ENCODE results near the gene BMX. TPM values are rescaled to one million over a fixed set of nuclear protein-coding genes. Genes with fewer than 3 reads are reported as not detected.

BMX gene
- total and polyA plus RNA-seq, 2 experiments from 2014 or later: not detected

DNA sequence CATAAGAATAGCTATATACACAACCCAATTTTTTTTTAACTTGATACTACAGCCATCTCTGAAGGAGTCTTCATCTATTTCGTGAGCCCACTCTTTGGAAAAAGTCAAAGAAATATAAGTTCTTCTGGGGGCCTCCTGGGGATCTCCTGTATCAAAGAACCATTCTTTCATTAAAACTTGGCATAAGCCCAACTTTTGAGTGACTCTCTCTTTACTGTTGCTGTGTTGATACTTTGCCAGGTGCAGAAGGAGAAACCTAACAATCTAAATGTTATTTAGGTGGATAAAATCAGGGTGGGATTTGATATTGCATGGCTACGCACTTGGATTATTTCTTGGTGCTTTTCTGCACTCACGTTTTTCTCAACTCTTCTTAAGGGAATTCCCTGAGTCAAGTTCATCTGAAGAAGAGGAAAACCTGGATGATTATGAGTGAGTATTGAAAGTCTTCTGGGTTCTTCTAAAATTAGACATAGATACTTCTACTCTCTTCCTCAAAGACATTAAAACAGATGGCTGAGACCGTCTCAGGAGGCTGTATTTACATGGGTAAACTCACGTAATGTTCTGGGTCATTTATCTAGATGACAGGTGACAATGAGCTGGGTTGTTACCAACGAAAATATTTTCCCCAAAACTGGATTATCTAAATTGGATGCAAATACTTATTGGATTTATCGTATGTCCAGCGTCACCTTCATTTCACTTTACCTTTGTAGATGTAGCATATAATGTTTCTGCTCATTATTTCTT is 25.2 kb downstream of the BMX start:
- no peak for DNase-seq
- Histone ChIP-seq H3K4me1 (ENCODE audit: insufficient read depth) (no peaks in the 10 kb centered on the region), H3K9me3 (ENCODE audit: low read depth) (no peaks in the 10 kb centered on the region), H3K9me2 (ENCODE audit: insufficient read depth) (no peaks in the 10 kb centered on the region), H3K4me2 (ENCODE audit: unreplicated experiment) (no peak overlapping the region), H3K79me2 (ENCODE audit: insufficient read depth) (no peaks in the 10 kb centered on the region), H3K27ac (no peak overlapping the region), H3F3A (ENCODE audit: insufficient read depth) (no peaks in the 10 kb centered on the region), H4K20me1 (ENCODE audit: insufficient read depth) (no peaks in the 10 kb centered on the region), H3K4me3 (no peak overlapping the region), H2AFZ (no peak overlapping the region), H3K9ac (no peak overlapping the region), H3K27me3 (replicated peaks; ENCODE audit: insufficient read depth) (no peaks in the 10 kb centered on the region), H3K36me3 (ENCODE audit: low read depth) (no peaks in the 10 kb centered on the region)
- in situ Hi-C loops (cut with MboI): no loop called here
- no peak for TF ChIP-seq EZH2 (IDR thresholded peaks at IDR 0.05; ENCODE audit: insufficient read depth, poor library complexity, severe bottlenecking)
- no peak for TF ChIP-seq EZH2phosphoT487 (IDR thresholded peaks at IDR 0.05; ENCODE audit: insufficient read depth, low read depth)
- 37 to 48% methylated on average over 8 of the region's 8 CpGs for WGBS, 2 experiments (ENCODE audit: low coverage in 1 of 2, low lambda C conversion rate in 2 of 2, missing lambda C conversion rate in 2 of 2)

DNA sequence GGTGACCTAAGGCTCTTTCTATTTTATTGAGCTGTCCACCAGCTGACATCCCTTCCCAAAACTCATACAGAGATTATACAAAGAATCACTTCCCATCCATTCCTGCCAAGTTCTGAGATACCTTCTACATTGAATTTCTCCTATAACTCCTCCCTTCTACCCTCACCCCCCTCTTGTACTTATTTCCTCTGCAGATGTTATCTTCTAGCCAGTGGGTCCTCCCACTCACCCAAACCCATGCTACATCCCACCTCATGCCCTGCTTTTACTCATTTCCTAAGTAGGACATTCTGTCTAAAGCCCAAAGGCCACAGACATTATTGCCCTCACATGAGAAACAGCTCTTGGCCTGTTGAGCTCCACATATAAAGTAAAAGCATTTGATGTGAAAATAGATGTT is 28.6 kb downstream of the BMX start:
- in situ Hi-C loops (cut with MboI): no loop called here
- no peaks in the 10 kb centered on the region for H3K36me3 ChIP-seq (ENCODE audit: low read depth)
- no peaks in the 10 kb centered on the region for H3K79me2 ChIP-seq (ENCODE audit: insufficient read depth)
- H3K4me2 ChIP-seq (ENCODE audit: unreplicated experiment): no peak overlapping the region
- H3K9ac ChIP-seq: no peak overlapping the region
- H2AFZ ChIP-seq: no peak overlapping the region
- no peaks in the 10 kb centered on the region for H3F3A ChIP-seq (ENCODE audit: insufficient read depth)
- H3K9me2 ChIP-seq (ENCODE audit: insufficient read depth): no peaks in the 10 kb centered on the region
- TF ChIP-seq EZH2 (IDR thresholded peaks at IDR 0.05; ENCODE audit: insufficient read depth, poor library complexity, severe bottlenecking): no peak
- TF ChIP-seq EZH2phosphoT487 (IDR thresholded peaks at IDR 0.05; ENCODE audit: insufficient read depth, low read depth): no peak
- H3K27ac ChIP-seq: no peak overlapping the region
- H3K27me3 ChIP-seq (replicated peaks; ENCODE audit: insufficient read depth): no peaks in the 10 kb centered on the region
- no peak for DNase-seq
- no peaks in the 10 kb centered on the region for H4K20me1 ChIP-seq (ENCODE audit: insufficient read depth)
- no peak overlapping the region for H3K4me3 ChIP-seq
- H3K9me3 ChIP-seq (ENCODE audit: low read depth): no peaks in the 10 kb centered on the region
- no peaks in the 10 kb centered on the region for H3K4me1 ChIP-seq (ENCODE audit: insufficient read depth)

DNA sequence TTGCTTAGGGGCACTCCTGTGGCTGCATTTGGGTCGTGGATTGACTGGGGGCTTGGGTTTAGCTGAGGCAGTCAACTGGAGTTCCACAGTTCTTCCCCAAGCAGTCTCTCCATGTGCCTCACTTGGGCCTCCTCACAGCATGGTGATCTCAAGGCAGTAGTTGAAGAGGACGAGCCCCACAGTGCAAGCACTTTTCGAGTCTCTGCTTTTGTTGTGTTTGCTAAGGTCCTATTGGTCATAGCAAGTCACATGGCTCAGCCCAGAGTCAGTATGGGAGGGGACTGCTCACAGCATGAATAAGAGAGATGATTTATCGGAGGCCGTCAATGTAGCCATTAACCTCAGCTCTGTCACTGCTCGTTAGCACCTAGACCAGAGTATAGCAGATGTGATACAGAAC is 29.7 kb downstream of the BMX start:
- H3K4me1 ChIP-seq (ENCODE audit: insufficient read depth): no peaks in the 10 kb centered on the region
- in situ Hi-C loops (cut with MboI): no loop called here

DNA sequence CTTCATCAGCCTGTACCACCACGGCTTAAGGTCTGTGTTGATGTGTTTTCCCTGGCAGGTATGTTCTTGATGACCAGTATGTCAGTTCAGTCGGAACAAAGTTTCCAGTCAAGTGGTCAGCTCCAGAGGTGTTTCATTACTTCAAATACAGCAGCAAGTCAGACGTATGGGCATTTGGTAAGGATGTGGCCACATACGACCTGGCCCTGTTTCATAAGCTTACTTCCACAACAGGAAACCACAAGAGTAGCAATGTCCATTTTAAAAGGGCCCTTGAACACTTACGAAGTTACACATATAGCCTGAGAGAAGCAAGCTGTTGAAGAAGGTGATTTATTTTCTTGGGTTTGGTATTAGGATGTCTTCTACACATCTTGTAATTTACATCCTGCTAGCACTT is 46.1 kb downstream of the BMX start:
- in situ Hi-C loops (cut with MboI): no loop called here
- 41 to 43% methylated on average over 5 of the region's 5 CpGs for WGBS, 2 experiments (ENCODE audit: low coverage in 1 of 2, low lambda C conversion rate in 2 of 2, missing lambda C conversion rate in 2 of 2)
- Histone ChIP-seq H3K4me3 (no peak overlapping the region), H3K79me2 (ENCODE audit: insufficient read depth) (no peaks in the 10 kb centered on the region), H3K4me2 (ENCODE audit: unreplicated experiment) (no peak overlapping the region), H4K20me1 (ENCODE audit: insufficient read depth) (no peaks in the 10 kb centered on the region), H3K9me3 (ENCODE audit: low read depth) (no peaks in the 10 kb centered on the region), H3K9me2 (ENCODE audit: insufficient read depth) (no peaks in the 10 kb centered on the region), H3K9ac (no peak overlapping the region), H3K4me1 (ENCODE audit: insufficient read depth) (no peaks in the 10 kb centered on the region), H3K27ac (no peak overlapping the region), H2AFZ (no peak overlapping the region), H3K27me3 (replicated peaks; ENCODE audit: insufficient read depth) (no peaks in the 10 kb centered on the region), H3F3A (ENCODE audit: insufficient read depth) (no peaks in the 10 kb centered on the region), H3K36me3 (ENCODE audit: low read depth) (no peaks in the 10 kb centered on the region)
- DNase-seq: no peak
- TF ChIP-seq EZH2 (IDR thresholded peaks at IDR 0.05; ENCODE audit: insufficient read depth, poor library complexity, severe bottlenecking): no peak
- no peak for TF ChIP-seq EZH2phosphoT487 (IDR thresholded peaks at IDR 0.05; ENCODE audit: insufficient read depth, low read depth)

More for the DNA sequence above, 29.7 kb downstream of the BMX start:
- H3K4me3 ChIP-seq: no peak overlapping the region
- no peak overlapping the region for H3K4me2 ChIP-seq (ENCODE audit: unreplicated experiment)
- H3K36me3 ChIP-seq (ENCODE audit: low read depth): no peaks in the 10 kb centered on the region
- H3K9me2 ChIP-seq (ENCODE audit: insufficient read depth): no peaks in the 10 kb centered on the region
- no peaks in the 10 kb centered on the region for H3K27me3 ChIP-seq (replicated peaks; ENCODE audit: insufficient read depth)
- H3K9ac ChIP-seq: no peak overlapping the region
- no peak overlapping the region for H2AFZ ChIP-seq
- DNase-seq: no peak
- WGBS, 2 experiments (ENCODE audit: low coverage in 1 of 2, low lambda C conversion rate in 2 of 2, missing lambda C conversion rate in 2 of 2): 60 to 75% methylated on average over 5 to 6 of the region's 6 CpGs
- no peak overlapping the region for H3K27ac ChIP-seq
- no peaks in the 10 kb centered on the region for H3K79me2 ChIP-seq (ENCODE audit: insufficient read depth)
- no peaks in the 10 kb centered on the region for H4K20me1 ChIP-seq (ENCODE audit: insufficient read depth)
- no peak for TF ChIP-seq EZH2phosphoT487 (IDR thresholded peaks at IDR 0.05; ENCODE audit: insufficient read depth, low read depth)
- no peak for TF ChIP-seq EZH2 (IDR thresholded peaks at IDR 0.05; ENCODE audit: insufficient read depth, poor library complexity, severe bottlenecking)
- no peaks in the 10 kb centered on the region for H3F3A ChIP-seq (ENCODE audit: insufficient read depth)
- no peaks in the 10 kb centered on the region for H3K9me3 ChIP-seq (ENCODE audit: low read depth)

Data from GM23248 (cell line).